Activated naive CD4-positive, alpha-beta T cell treated with anti-CD3 and anti-CD28 coated beads, Interleukin-2, amount 50 U/mL, for 16 hours (primary cell): ENCODE data around the gene BTN1A1.
"Not testable (repeated sequence)": the region's sequence is repeated elsewhere in the genome, so short reads cannot be mapped to it uniquely, and the experiment has no call there.

Experiments used
- DNase-seq: peaks from one replicate; pipeline ENCODE4 v3.0.0-alpha.2; 2020

Gene BTN1A1

GRCh38 chr6:26500102-26500501 lies at the start of gene BTN1A1:
TSS of gene BTN1A1 (plus strand) at chr6:26500303. CDS start at chr6:26501287, 984 bp downstream.
- DNase-seq = no peak

- DNase-seq = no peak
These were observed 47.4 kb upstream of the BTN1A1 start for GRCh38 chr6:26452631-26453235.

- no peak for DNase-seq
These were observed 45.5 kb upstream of the BTN1A1 start for GRCh38 chr6:26454631-26455030.

DNA sequence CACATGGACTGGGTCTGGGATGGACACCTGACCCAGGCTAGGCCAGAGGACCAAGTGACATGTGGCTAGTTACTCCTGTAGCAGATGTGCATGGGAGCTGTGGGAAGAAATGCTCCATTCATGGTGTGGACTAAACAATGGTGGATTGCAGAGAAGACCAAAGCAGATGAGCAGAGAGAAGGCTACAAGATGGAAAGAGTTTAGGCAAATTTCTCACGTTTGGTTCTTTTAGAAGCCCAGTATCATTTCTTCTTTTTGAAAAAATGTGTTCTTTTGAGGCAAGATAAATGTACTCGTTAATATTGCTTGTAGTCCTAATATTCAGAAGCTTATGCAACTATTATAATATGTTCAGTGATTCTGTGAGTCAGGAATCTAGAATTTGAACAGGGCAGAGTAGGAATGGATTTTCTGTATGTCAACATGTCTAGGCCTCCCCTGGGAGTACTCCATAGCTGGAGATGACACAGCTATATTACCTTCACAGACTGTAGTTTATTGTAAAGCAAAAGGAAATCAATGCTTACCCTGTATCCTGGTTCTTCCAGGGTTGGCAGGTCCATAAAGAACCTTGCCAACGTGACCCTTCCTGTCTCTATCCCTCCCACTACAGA lies 44.6 kb upstream of the BTN1A1 start:
- DNase-seq = no peak

- no peak for DNase-seq
These were observed 42.8 kb upstream of the BTN1A1 start for GRCh38 chr6:26457264-26457805.

DNA sequence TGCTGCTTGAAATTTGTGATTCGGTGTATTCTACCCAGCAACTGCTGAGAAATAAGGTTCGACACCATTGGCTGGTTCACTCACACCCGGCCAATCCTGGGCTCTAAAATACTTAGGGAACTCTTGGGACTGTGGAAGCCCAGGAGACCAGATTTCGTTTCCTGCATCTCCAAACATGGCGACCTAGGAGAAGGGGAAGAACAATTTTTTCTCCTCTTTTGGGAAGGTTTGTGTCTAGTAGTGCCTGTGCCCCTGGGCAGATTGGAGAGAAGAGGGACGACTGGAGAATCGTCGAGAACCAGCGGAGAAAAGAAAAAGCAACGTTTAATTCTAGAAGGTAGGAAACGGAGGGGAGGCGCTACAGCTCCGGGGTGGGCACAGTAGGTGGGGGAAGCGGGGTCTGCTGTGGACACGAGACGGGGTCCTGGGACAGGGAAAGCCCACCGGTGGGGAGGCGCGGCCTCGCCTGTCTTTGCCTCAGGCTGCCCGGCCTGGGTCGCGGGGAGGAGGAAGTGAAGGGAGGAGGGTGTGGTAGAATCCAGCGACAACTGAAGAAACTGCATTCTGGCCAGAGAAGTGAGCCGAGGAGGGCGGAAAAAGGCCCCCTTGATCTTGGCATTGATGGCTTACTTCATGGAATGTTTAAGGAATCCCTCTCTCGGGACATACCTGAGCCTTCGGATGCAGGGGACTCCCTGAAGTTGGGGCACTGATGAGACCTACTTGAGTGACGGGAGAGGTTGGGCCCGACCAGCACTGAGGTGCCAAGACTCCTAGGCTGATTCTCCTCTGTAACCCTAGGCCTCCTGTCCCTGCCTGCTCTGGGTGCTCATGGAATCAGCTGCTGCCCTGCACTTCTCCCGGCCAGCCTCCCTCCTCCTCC lies 42.1 kb upstream of the BTN1A1 start, which contains the start of gene BTN2A1:
BTN2A1 (plus strand) TSS at position 150 of the 883 bp plus-strand sequence; CDS start at position 832, 682 bp downstream.
- peak; percentile 58 for DNase-seq

- no peak for DNase-seq
These were observed 40.9 kb upstream of the BTN1A1 start for GRCh38 chr6:26459023-26459810.

DNA sequence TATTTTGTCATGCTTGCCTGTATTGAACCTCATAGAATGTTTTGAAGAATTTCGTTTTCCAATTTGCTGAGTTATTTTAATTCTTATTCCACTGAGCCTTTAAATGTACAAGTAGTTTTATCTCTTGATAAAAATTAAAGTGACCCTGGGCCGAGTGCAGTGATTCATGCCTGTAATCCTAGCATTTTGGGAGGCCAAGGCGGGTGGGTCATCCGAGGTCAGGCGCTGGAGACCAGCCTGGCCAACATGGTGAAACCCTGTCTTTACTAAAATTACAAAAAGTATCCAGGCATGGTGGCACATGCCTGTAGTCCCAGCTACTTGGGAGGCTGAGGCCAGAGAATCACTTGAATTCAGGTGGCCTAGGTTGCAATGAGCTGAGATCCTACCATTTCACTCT lies 38.8 kb upstream of the BTN1A1 start:
- DNase-seq = not testable (repeated sequence)

GRCh38 chr6:26464014-26464413 lies 36.1 kb upstream of the BTN1A1 start:
- DNase-seq = no peak

- DNase-seq = no peak
These were observed 35.5 kb upstream of the BTN1A1 start for GRCh38 chr6:26464416-26465131.

- no peak for DNase-seq
These were observed 34.3 kb upstream of the BTN1A1 start for GRCh38 chr6:26465776-26466175.

DNA sequence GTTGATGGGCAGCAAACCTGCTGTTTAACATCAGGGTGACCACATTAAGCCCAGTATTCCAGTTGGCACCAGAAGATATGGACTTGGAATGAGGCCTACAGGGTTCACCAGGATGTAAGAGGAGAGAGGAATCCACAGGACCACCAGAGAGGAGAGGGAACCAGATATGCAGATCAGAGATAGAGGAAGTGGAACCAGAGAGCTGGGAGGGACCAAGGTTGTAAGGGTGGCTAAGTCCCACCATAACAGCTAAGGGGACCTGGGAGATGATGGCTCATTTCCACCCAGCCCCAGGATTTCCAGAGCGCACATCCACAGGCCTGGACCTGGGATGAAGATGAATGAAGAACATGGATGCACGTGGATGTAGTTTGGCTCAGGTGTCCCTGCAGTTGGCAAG lies 31.3 kb upstream of the BTN1A1 start:
- DNase-seq = no peak

DNA sequence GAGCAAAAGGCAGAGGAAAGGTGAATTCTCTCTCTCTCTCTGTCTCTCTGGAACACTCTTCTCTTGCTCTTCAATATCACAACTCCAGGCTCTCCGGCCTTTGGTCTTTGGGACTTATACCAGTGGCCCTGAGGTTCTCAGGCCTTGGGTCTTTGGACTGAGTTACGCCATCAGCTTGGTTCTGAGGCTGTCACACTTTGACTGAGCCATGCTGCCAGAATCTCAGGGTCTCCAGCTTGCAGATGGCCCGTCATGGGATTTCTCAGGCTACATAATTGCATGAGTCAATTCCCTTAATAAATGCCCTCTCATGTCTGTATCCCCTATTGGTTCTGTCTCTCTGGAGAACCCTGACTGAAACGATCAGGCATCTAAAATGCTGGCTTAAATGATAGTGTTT lies 29.5 kb upstream of the BTN1A1 start:
- DNase-seq = no peak

GRCh38 chr6:26471970-26472369 lies 28.1 kb upstream of the BTN1A1 start:
- DNase-seq = no peak

DNA sequence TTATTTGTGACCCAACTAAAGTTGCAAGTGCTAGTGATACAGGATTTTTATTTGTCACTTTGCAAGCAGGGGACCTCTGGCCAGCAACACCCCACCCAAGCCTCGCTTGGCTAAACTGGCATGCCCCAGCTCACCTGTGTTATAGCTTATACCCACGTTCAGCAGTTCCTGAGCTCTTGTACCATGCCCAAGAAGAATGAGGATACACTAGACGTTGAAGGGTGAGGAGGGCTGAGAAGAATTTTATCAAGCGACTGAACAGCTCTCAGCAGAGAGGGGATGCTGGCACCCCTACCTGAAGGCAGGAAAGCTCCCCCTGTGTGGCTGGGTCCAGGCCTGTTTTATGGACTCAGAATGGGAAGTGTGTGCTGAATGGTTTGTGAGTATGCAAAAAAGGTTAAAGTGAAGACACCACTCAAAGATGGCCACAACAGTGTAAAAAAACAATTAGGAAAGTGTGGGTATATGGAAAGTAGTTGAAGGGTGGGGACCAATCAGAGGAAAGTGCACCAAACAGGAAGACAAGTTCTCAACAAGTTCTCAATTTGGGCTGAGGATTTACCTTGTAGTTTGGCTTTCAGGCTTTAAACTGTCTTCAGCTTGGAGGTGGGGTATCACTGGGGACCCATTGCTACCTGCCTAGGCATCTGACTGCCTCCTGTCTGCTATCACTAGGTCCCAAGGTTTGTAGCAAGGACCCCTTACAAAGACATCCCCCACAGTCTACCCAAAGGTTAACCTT lies 27.4 kb upstream of the BTN1A1 start:
- DNase-seq = no peak

GRCh38 chr6:26473429-26473757 lies 26.7 kb upstream of the BTN1A1 start:
- DNase-seq = no peak

DNA sequence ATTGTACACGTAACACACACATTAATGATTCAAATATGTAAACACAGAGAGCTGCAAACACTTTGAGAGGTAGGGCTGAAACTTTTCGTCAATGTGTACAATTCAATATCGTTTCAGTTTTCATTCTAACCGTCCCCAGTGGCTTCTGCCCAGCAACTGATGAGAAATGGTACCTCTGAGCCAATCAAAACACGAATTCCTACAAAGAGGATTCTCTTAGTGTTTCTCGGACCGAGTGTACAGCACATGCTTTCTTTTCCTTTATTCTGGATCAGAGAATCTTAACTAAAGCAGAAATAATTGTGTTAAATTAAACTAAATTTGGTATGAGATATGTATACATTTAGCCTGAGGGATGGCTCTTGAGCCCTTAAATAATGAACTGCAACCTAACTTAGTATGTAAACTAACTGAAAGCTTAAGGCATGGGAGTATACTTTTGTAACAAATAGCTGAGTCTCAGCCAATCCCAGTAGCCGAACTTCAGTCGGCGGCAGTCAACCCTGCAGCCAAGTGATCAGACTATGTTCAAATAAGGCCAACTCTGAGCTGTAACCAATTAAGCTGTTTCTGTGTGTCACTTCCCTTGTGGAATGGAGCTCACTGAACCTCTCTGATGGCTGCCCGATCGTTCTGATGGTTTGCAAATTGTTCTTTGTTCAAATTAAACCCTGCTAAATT lies 26.2 kb upstream of the BTN1A1 start:
- DNase-seq = peak; percentile 77

DNA sequence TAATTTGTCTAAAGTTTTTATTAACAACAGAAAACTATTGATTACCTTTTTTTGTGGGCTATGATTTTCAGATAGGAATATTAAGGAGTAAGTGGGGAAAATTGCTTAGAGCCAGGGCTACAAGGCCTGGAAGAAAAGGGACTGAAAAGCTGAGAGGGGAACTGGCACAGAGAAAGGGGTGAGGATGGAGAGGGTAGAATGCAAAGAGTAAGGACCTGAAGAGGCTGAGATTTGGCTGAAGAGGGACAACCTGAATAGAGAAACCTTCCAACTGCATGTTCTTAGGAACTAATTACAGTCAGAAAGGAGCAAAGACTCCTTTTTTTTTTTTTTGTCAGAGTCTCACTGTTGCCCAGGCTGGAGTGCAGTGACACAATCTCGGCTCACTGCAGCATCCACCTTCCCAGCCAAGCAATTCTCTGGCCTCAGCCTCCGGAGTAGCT lies 25.6 kb upstream of the BTN1A1 start:
- DNase-seq = no peak

DNA sequence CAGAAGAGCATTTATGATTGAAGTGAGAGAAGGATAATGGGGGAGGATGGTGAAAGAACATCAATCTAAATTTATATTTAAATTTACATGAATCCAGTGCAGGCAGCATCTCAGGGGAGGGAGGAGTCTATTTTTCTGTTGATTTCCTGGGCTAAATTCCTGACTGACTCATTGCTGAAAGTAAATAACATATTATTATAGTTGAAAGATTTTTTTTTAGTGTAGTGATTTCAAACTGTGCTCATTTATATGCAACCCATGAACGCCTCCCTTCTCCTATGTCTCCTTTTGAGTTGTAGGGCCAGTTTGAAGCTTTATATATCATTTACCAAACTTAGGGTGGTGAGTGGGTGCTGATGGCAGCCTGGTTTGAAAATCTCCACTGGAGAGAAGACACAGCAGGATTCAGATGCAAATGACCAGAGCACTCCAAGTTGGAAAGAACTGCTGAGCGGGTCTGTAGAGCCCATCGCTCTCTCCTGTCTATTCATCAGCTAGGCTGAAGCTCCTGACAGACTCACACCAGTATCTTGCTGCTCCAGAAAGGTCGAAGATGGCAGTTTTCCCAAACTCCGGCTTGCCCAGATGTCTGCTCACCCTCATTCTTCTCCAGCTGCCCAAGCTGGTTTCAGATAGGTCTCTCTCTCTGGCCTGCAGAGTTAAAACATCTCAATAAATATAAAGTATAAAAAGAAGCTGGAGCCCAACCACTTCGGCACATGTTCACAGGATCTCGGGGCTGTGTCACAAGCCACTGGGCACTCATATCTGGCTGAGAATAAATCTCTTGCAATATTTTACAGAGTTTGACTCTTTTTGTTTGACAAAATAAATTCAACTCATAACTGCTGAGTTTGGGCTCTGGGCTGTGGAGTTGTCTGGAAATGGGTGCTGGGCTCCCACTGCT lies 24.0 kb upstream of the BTN1A1 start:
- DNase-seq = no peak

DNA sequence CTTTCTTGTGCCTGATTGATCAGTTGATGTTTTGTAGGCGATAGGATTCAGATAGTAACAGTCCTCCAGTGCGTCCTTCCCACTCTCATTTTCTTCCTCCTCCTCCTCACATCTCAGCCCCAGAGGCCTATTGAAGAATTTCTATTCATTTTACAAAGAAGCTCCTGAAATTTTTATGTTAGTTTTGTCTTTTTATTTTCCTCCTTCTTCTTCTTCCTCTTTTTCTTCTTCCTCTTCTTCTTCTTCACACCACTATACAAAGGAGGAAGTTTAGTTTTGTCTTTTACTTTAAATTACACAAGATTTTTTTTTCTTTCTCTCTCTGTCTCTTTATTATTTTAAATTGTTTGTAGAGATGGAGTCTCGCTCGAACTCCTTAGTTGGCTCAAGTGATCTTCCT lies 23.2 kb upstream of the BTN1A1 start:
- DNase-seq = no peak
